Hematopoietic multipotent progenitor cell treated with erythropoietin and hydrocortisone succinate and interleukin-3 and kit ligand, for 17 days (in vitro differentiated cells): ENCODE measurements around the gene ERCC4.

Experiments
- DNase-seq: peaks from one replicate; pipeline ENCODE4 v3.0.0-alpha.2; 2015; ENCODE audit warnings: low spot score

ERCC4 gene

GRCh38 chr16:13994239-13995106 lies 74.5 kb downstream of the ERCC4 start:
- no peak for DNase-seq

GRCh38 chr16:13995194-13995593 lies 75.2 kb downstream of the ERCC4 start:
- DNase-seq: no peak

DNA sequence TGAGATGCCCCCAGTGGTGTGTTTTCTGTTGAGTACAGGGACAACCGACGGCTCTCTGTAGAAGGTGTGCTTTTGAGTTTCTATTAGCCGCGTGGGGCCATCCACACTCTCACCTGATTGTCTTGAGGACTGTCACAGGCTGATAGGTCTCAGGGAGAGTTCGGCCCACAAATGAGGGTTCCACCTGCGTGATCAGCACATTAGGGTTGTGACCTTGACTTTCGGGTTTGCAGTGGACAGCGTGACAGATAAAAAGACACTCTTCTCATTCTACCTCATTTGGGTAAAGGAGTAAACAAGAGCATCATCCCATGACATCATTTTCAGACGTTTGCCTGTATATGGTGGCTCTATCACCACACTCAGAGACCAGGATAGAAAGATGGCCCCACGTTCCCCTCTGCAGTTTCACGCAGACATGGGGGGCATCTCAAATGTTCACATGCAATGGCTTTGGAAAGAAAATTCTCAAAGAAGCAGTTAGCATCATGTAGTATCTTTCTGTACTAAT lies 76.9 kb downstream of the ERCC4 start:
- DNase-seq: no peak

DNA sequence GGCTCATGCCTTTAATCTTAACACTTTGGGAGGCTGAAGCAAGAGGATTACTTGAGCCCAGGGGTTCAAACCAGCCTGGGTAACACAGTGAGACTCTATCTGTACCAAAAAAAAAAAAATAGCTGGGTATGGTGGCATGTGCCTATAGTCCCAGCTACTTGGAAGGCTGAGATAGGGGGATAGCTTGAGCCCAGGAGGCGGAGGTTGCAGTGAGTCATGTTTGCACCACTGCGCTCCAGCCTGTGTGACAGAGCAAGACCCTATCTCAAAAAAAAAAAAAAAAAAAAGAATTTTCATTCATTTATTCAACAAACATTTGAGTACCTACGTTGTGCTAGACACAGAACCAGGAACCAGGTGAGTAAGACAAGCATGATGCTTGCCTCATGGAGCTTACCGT lies 77.6 kb downstream of the ERCC4 start:
- no peak for DNase-seq

DNA sequence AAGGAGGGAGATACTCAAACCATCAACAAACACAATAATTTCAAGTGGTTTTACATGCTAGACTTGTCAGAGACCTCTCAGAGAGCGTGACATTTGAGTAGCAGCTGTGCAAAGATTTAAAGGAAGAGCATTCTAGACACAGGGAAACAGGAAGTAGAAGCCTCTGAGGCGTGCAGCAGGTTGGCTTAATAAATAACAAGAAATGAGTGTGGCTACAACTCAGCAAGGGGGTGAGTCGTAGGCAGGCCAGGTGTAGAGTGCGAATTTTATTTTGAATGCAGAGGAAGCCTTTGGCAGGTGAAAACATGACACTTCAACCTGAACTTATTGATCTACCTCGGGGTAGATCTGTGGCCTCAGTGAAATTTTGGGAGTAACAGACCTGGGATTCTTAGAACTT lies 78.0 kb downstream of the ERCC4 start:
- no peak for DNase-seq

DNA sequence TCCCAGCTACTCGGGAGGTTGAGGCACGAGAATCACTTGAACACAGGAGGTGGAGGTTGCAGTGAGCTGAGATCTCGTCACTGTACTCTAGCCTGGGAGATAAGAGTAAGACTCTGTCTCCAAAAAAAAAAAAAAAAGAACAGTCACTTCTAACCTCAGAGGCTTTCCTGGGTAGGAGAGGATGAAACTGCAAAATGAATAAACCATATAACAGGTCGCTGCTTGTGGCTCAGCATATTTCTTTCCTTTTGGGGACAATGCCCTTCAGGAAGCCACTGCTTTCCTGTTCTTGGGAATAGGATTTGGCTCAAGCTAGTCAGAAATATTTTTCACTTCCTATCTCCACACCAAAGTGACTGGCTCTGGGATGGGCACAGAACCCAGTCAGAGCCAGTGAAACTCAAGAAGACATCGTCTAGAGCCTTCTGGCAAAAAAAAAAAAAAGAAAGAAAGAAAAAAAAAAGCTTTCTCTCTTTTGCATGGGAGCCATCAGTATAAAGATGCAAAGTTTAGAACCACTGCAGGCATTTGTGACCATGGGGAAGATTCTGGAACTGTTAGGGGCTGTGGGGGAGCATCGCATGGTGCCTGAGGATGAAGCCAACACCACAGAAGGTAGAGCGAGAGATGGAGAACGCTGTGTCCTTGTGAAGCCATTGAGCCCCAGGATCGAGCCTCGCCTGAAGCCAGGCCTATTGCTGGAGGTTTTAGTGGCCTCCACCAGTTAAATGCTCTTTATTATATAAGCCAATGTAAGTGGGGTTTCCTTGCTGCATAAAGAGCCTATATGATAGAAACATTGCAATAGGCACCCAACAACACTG lies 79.3 kb downstream of the ERCC4 start:
- DNase-seq: no peak

DNA sequence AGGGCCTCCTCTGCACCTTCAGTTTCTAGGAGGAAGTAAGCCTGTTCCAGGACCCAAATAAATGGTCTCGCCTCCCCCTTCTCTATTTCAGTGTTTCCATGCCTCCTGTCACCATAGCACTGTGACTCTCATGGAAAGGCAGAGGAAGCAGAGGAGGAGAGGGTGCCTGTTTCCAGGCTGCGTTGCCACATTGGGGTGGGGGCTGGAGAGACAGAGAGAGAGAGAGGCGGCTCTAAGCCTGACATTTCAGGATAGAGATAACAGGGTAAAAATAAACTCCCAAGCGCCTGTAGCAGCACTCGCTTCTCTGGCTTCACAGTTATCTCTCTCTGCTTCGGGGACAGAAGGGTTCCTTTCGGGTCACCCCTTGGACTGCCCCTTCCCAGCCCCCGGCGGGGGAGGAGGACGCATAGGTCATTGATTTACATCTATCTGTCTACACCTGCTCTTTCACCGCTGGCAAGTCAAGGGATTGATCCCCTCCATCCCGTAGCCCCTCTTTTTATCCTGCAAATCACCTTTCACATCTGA lies 80.0 kb downstream of the ERCC4 start:
- no peak for DNase-seq

- no peak for DNase-seq
These were observed 81.6 kb downstream of the ERCC4 start for GRCh38 chr16:14001521-14001920.
